Stimulated activated CD8-positive, alpha-beta memory T cell treated with anti-CD3 and anti-CD28 coated beads, Interleukin-15, amount 100 ng/mL, for 1 hour (primary cell): Measurements from ENCODE around the gene LOXL1.
A peak's percentile ranks its signal among the peaks of the same experiment; 100 is the strongest.

Experiments
- DNase-seq: peaks from one replicate; pipeline ENCODE4 v3.0.0-alpha.2; 2020; ENCODE audit warnings: low read depth

The LOXL1 gene

GRCh38 chr15:73981761-73982221, 55.5 kb downstream of the LOXL1 start:
- no peak for DNase-seq

- no peak for DNase-seq
These were observed 56.1 kb downstream of the LOXL1 start for GRCh38 chr15:73982222-73982962.

GRCh38 chr15:73983211-73983727, 57.0 kb downstream of the LOXL1 start:
- no peak for DNase-seq

GRCh38 chr15:73983773-73984172, 57.5 kb downstream of the LOXL1 start:
- DNase-seq: no peak

GRCh38 chr15:73984208-73984979, 58.1 kb downstream of the LOXL1 start:
- no peak for DNase-seq

- DNase-seq: no peak
These were observed 59.0 kb downstream of the LOXL1 start for GRCh38 chr15:73985101-73985873.

- no peak for DNase-seq
These were observed 60.0 kb downstream of the LOXL1 start for GRCh38 chr15:73986055-73986775.

- DNase-seq: no peak
These were observed 60.5 kb downstream of the LOXL1 start for GRCh38 chr15:73986776-73987056.

- DNase-seq: no peak
These were observed 61.0 kb downstream of the LOXL1 start for GRCh38 chr15:73987250-73987649.

GRCh38 chr15:73987681-73988444, 61.6 kb downstream of the LOXL1 start:
- DNase-seq: no peak

- DNase-seq: no peak
These were observed 62.2 kb downstream of the LOXL1 start for GRCh38 chr15:73988445-73988969.

GRCh38 chr15:73989001-73989798, 62.9 kb downstream of the LOXL1 start:
- DNase-seq: no peak

GRCh38 chr15:73990250-73991005, 64.2 kb downstream of the LOXL1 start:
- DNase-seq: no peak

- DNase-seq: no peak
These were observed 65.0 kb downstream of the LOXL1 start for GRCh38 chr15:73991260-73991659.

GRCh38 chr15:73991726-73992593, 65.7 kb downstream of the LOXL1 start, which contains the start of gene STOML1:
STOML1 (minus strand) TSS chr15:73992295; CDS start chr15:73992223, 72 bp downstream.
- DNase-seq: peak; percentile 96

- DNase-seq: no peak
These were observed 66.3 kb downstream of the LOXL1 start for GRCh38 chr15:73992594-73992898.

- no peak for DNase-seq
These were observed 67.1 kb downstream of the LOXL1 start for GRCh38 chr15:73993211-73993994.
